AG10803 (cell line): ENCODE measurements around the gene AFG1L.
A peak's percentile ranks its signal among the peaks of the same experiment; 100 is the strongest.

Experiments used
- DNase-seq: peaks from one replicate; pipeline ENCODE4 v3.0.0; 2010; ENCODE audit warnings: low read depth
- H3K4me3 ChIP-seq: 2 replicates; pipeline ENCODE4 v1.5.1; 2011; ENCODE audit warnings: mild to moderate bottlenecking, low read length, control low read depth
- CTCF ChIP-seq: conservative IDR thresholded peaks from 2 replicates; pipeline ENCODE4 v1.5.1; 2011; ENCODE audit warnings: mild to moderate bottlenecking, low read length, control low read depth, inconsistent platforms

Gene AFG1L

DNA sequence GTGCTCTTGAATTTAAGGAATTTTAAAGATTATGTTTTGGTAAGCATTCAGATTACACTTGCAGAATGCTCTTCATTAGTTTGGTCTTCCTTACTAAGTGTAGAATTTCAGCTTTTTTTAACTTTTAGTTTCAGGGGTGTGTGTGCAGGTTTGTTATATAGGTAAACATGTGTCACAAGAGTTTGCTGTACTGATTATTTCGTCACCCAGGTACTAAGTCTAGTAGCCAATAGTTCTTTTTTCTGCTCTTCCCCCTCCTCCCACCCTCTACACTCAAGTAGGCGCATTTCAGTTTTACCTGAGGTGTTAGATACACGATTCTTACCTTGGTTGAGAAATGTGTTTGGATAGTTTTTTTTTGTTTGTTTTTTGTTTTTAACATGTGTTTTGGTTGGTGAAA, 68.3 kb downstream of the AFG1L start:
- TF ChIP-seq CTCF, result no peak
- no peak for DNase-seq
- H3K4me3 ChIP-seq, result no peak overlapping the region

- no peak overlapping the region for H3K4me3 ChIP-seq
- no peak for DNase-seq
- no peak for TF ChIP-seq CTCF
Measured at GRCh38 chr6:108363889-108364313, 69.0 kb downstream of the AFG1L start.

DNA sequence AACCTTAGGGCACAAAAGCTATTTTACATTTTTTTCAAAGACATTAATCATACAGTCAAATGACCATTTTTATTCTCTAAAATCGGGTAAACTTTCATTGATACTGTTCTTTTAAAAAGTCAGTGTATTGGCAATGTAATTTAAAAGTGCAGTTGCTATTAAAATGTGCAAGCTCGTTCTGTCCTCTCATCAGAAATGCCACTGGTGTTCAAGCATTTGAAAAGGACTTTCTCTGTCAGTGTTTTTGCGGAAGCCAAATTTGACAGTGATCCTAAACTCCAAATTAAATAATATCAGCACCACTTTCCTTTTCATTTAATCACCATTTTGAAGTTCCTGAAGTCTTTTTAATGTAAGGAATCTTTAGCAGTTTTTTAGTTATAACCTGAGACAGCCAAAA, 69.6 kb downstream of the AFG1L start:
- no peak overlapping the region for H3K4me3 ChIP-seq
- no peak for DNase-seq
- TF ChIP-seq CTCF, result no peak

GRCh38 chr6:108365478-108365877, 70.6 kb downstream of the AFG1L start:
- no peak for TF ChIP-seq CTCF
- H3K4me3 ChIP-seq, result no peak overlapping the region
- peak; percentile 37 for DNase-seq

- no peak for DNase-seq
- no peak for TF ChIP-seq CTCF
- no peak overlapping the region for H3K4me3 ChIP-seq
Measured at GRCh38 chr6:108366236-108366635, 71.4 kb downstream of the AFG1L start.

DNA sequence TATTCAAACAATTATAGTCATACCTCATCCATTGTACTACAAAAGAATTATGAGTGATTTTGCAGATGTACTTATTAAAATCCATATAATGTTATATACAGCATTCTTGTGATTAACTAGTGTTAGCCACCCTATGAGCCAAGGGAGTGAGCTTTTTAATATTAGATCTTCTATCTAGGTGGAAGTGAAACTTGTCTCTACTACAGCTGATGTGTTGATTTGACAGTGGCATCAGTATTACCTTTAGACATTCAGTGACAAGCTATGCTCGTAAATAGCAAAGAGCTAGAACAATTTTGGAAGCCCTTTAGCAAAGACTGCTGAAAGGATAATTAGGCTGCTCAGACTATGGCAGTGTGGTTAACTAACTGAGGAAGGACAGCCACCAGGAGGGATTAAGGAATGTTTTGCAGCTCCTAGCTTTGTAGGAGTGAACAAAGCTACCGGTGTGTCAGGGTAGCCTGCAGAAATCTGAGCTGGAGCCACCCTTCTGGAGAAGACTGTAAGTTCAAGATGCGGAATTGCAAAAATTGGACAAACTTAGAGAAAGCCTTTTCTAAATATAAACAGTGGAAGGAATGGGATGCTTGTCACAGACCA, 73.7 kb downstream of the AFG1L start:
- DNase-seq, result no peak

More for the DNA sequence above, 73.7 kb downstream of the AFG1L start:
- H3K4me3 ChIP-seq, result no peak overlapping the region
- TF ChIP-seq CTCF, result no peak
